Osteocyte (in vitro differentiated cells): Measurements from ENCODE around the gene PDE1C. TPM values are rescaled to one million over a fixed set of nuclear protein-coding genes. Genes with fewer than 3 reads are reported as not detected.

Experiments
- DNase-seq: peaks from one replicate; pipeline ENCODE4 v3.0.0; 2021; ENCODE audit warnings: mixed read lengths; ENCODE audit not compliant: unreplicated experiment; ENCODE audit errors: extremely low spot score
- H3K27ac Mint-ChIP-seq: one replicate; pipeline ENCODE4 v1.8.0; 2021; ENCODE audit warnings: mild to moderate bottlenecking, mixed read lengths; ENCODE audit not compliant: unreplicated experiment
- H3K27me3 Mint-ChIP-seq: one replicate; pipeline ENCODE4 v1.8.0; 2021; ENCODE audit warnings: mixed read lengths; ENCODE audit not compliant: unreplicated experiment
- H3K36me3 Mint-ChIP-seq: one replicate; pipeline ENCODE4 v1.8.0; 2021; ENCODE audit warnings: mixed read lengths; ENCODE audit not compliant: unreplicated experiment
- H3K4me1 Mint-ChIP-seq: one replicate; pipeline ENCODE4 v1.8.0; 2021; ENCODE audit warnings: mixed read lengths; ENCODE audit not compliant: unreplicated experiment
- H3K4me3 Mint-ChIP-seq: one replicate; pipeline ENCODE4 v1.8.0; 2021; ENCODE audit warnings: mild to moderate bottlenecking, moderate library complexity, mixed read lengths; ENCODE audit not compliant: unreplicated experiment
- H3K9me3 Mint-ChIP-seq: one replicate; pipeline ENCODE4 v1.8.0; 2021; ENCODE audit warnings: mixed read lengths; ENCODE audit not compliant: unreplicated experiment
- long read RNA-seq: library from polyadenylated mRNA; unstranded; transcript quantifications from one replicate; pipeline ENCODE4 v2.0.0, GENCODE V29; 2021
- total RNA-seq: library from RNA; stranded (reverse); gene quantifications from 2 replicates; pipeline ENCODE4 v1.2.1, GENCODE V29; 2021
- TF ChIP-seq, protein P1 (sequence below): fragments of 200-600 bp; sonication (generic); IDR thresholded peaks from 2 replicates; pipeline ENCODE4 v1.5.0; 2021; ENCODE audit warnings: antibody characterized with exemption, mild to moderate bottlenecking, moderate library complexity

PDE1C gene
- total RNA-seq, result 187 and 193 TPM in 2 replicates
- long read RNA-seq, full-length matches to known transcripts, result 127 of 325 reads
- long read RNA-seq, partial matches to known transcripts, result 75 of 325 reads
- long read RNA-seq, other reads (novel, unspliced or antisense), result 123 of 325 reads

DNA sequence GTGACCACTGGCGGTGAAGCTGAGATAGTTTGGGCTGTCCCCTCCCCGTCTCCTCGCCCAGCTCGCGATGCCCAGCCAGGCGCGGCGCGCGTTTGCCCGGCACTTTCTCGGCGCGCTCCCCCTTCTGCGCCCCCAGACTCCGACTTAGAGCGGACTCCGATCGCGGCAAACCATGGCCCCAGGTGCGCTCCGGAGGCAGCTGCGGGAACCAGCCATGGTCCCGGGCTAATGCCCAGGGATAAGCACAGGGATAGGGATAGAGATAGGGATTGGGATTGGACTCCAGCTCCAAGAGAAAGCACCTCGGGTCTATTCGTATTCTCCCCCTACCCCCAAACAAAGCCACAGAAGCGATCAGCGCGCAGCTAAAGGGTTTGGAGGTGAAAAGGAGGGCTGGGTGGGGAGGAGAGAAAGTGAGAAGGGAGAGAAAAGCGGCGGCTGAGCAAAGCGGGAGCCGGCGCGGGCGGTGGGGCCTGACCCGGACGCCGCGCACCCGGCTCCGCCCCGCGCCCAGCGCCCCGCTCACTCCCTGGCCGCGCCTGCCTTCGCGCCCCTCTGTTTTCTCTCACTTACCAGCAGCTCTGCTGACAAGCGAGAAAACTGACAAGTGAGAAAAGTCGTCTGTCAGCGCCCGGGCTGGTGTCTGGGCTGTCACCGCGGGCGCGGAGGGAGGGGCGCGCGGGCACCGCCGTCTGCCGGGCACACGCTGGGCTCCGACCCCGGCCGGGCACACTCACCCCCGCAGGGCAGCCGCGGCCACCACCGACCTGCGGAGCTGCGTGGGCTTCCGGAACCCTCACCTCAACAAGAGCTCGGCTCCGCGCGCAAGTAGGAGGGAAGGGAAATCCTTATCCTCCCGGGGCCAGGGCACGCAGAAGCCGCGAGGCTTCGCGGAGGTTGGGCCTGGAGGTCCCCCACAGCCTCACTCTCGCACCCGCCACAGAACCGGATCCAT, at the start of gene PDE1C:
Gene PDE1C (minus strand): TSS at position 2 of the 955 bp plus-strand sequence.
- Mint-ChIP-seq H3K27ac (peak within 1 kb of the TSS; percentile 96), H3K36me3 (peaks cover 12% of the 10 kb centered on the region), H3K9me3 (no peaks in the 10 kb centered on the region), H3K4me1 (peaks cover 67% of the 10 kb centered on the region), H3K27me3 (no peaks in the 10 kb centered on the region), H3K4me3 (peak within 1 kb of the TSS; percentile 95)
- TF ChIP-seq, protein P1, sequence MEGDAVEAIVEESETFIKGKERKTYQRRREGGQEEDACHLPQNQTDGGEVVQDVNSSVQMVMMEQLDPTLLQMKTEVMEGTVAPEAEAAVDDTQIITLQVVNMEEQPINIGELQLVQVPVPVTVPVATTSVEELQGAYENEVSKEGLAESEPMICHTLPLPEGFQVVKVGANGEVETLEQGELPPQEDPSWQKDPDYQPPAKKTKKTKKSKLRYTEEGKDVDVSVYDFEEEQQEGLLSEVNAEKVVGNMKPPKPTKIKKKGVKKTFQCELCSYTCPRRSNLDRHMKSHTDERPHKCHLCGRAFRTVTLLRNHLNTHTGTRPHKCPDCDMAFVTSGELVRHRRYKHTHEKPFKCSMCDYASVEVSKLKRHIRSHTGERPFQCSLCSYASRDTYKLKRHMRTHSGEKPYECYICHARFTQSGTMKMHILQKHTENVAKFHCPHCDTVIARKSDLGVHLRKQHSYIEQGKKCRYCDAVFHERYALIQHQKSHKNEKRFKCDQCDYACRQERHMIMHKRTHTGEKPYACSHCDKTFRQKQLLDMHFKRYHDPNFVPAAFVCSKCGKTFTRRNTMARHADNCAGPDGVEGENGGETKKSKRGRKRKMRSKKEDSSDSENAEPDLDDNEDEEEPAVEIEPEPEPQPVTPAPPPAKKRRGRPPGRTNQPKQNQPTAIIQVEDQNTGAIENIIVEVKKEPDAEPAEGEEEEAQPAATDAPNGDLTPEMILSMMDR, result no peak
- peak; percentile 85 for DNase-seq

DNA sequence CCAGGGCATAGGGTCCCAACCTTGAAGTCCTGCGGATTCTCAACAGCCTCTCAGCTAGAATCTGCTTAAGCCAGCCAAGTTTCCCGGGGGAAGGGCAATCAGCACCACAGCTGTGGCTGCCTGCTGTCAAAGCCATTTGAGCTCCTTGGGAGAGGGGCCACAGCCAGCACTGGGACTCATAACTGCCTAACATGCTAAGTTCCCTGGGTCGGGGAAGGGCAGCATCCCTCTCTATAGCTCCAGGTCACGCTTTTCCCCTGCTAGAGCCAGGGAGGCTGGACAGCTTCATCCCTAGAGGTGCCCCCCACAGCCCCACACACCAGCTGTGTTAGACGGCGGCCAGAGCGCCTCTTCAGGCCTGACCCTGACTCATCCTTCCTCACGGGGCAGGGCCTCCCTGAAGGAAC, 49.6 kb upstream of the PDE1C start:
- no peak for DNase-seq
- H3K4me1 Mint-ChIP-seq, result peaks cover 48% of the 10 kb centered on the region
- peaks cover 3% of the 10 kb centered on the region for H3K36me3 Mint-ChIP-seq
- peaks cover 12% of the 10 kb centered on the region for H3K9me3 Mint-ChIP-seq
- no peaks in the 10 kb centered on the region for H3K27me3 Mint-ChIP-seq
- H3K4me3 Mint-ChIP-seq, result no peak overlapping the region
- peak overlapping the region; percentile 49 for H3K27ac Mint-ChIP-seq
- TF ChIP-seq, protein P1, result no peak

DNA sequence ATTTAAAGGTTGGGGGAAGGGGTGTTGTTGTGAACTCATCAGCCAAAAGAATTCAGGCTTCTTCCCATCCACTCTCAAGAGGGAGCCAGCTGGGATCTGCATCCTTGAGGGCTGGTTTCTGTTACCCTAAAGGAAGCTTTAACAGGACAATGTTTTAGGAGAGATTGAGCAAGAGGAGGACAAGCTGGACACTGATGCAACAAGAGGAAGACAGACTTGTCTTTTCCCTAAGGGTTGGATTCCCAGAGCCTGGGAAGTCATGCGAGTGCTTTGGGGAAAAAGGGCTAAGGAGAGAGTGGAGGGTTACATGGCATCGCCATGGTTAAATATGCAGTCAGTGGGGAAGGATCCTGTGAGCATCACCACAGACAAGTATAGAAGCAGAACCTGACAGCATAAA, 47.6 kb upstream of the PDE1C start:
- H3K36me3 Mint-ChIP-seq, result peaks cover 3% of the 10 kb centered on the region
- TF ChIP-seq, protein P1, result no peak
- peak overlapping the region; percentile 76 for H3K27ac Mint-ChIP-seq
- no peak for DNase-seq
- peaks cover 48% of the 10 kb centered on the region for H3K4me1 Mint-ChIP-seq
- no peak overlapping the region for H3K4me3 Mint-ChIP-seq
- H3K9me3 Mint-ChIP-seq, result peaks cover 14% of the 10 kb centered on the region
- no peaks in the 10 kb centered on the region for H3K27me3 Mint-ChIP-seq

DNA sequence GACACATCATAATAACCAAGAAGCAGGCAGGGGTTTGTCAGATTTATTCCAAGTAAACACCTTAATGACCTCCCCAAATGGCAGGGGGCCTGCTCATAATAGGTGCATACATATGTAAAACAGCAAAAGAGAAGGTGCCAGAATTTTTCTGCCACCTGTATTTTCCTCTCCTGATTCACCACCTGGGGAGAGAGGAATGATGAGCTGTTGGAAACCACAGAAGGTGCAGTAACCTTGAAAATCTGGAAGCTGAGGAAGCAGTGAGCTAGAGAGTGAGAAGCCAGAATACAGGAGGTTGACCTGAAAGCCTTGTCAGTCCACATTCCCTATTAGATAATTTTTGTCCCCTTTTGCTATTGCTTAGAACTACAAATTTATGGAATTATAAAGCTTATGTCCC, 46.2 kb upstream of the PDE1C start:
- Mint-ChIP-seq H3K9me3 (peaks cover 16% of the 10 kb centered on the region), H3K27ac (peak overlapping the region; percentile 76), H3K27me3 (no peaks in the 10 kb centered on the region), H3K4me3 (no peak overlapping the region), H3K4me1 (peaks cover 48% of the 10 kb centered on the region), H3K36me3 (peaks cover 7% of the 10 kb centered on the region)
- TF ChIP-seq, protein P1, result no peak
- no peak for DNase-seq

DNA sequence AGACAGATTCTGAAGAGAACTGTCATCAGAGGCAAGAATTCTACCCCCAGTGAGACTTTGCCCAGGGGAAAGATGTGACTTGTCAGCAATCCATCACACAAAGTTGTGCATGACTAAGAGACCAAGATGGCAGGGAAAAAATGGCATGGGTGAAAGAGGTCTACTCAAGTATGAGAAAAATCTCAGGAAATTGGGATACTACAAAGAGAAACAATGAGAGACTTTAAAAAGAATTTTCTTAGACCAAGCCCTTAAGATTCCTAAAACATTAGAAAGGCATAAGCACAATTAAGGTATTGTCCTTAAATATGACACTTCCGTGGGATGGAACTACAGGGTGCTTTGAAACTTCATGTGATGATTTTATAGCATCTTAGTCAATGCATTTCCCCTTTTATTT, 45.6 kb upstream of the PDE1C start:
- TF ChIP-seq, protein P1, result no peak
- peak overlapping the region; percentile 76 for H3K27ac Mint-ChIP-seq
- H3K4me1 Mint-ChIP-seq, result peaks cover 48% of the 10 kb centered on the region
- no peaks in the 10 kb centered on the region for H3K27me3 Mint-ChIP-seq
- no peak overlapping the region for H3K4me3 Mint-ChIP-seq
- peaks cover 22% of the 10 kb centered on the region for H3K9me3 Mint-ChIP-seq
- peaks cover 7% of the 10 kb centered on the region for H3K36me3 Mint-ChIP-seq
- DNase-seq, result no peak
